Left colon (tissue), 2 donors: Measurements from ENCODE around the gene SGMS1. TPM values are rescaled to one million over a fixed set of nuclear protein-coding genes. Genes with fewer than 3 reads are reported as not detected.
"Not testable (repeated sequence)": the region's sequence is repeated elsewhere in the genome, so short reads cannot be mapped to it uniquely, and the experiment has no call there.

Experiments used
- ATAC-seq: fragments of 200-7000 bp; cut with Tn5 transposase; one replicate; pipeline ENCODE4 v1.9.1; 2020; ENCODE audit warnings: mild to moderate bottlenecking, moderate library complexity
- DNase-seq, 2 donors: peaks; one replicate each; pipeline ENCODE4 v3.0.0-alpha.2; 2020
- intact Hi-C, 2 donors: fragments of 100-400 bp; cut with DNase I in 1 of 2; cut with micrococcal nuclease in 1 of 2; formaldehyde crosslinking; loops; one replicate each; pipeline versions ENCODE4 v1.11.2 to v1.14.0; 2022; cut with DNase I, micrococcal nuclease
- long read RNA-seq: library from polyadenylated mRNA; unstranded; transcript quantifications from one replicate; pipeline ENCODE4 v2.0.0, GENCODE V29; 2021
- total RNA-seq, 2 donors: library from RNA; stranded (reverse); fragmentation: NEBNext Ultra II Directional; extraction: Animal tissue kit (Norgen Biotek cat#: 25700); gene quantifications; one replicate each; pipeline ENCODE4 v1.2.1, GENCODE V29; 2021
- donor health status: DM: no; HTN: no; CAD: no.
- donor health status: DM: yes; HTN: yes; CAD: no.

The SGMS1 gene
- 10 to 100 TPM; 17.8 to 20.8 TPM for total RNA-seq
- long read RNA-seq, transcript SGMS1-202 (11 exons, 3,744 nt): major isoform, 11 of 26 reads
- long read RNA-seq, partial matches to known transcripts: 5 of 26 reads
- long read RNA-seq, other reads (novel, unspliced or antisense): 10 of 26 reads

DNA sequence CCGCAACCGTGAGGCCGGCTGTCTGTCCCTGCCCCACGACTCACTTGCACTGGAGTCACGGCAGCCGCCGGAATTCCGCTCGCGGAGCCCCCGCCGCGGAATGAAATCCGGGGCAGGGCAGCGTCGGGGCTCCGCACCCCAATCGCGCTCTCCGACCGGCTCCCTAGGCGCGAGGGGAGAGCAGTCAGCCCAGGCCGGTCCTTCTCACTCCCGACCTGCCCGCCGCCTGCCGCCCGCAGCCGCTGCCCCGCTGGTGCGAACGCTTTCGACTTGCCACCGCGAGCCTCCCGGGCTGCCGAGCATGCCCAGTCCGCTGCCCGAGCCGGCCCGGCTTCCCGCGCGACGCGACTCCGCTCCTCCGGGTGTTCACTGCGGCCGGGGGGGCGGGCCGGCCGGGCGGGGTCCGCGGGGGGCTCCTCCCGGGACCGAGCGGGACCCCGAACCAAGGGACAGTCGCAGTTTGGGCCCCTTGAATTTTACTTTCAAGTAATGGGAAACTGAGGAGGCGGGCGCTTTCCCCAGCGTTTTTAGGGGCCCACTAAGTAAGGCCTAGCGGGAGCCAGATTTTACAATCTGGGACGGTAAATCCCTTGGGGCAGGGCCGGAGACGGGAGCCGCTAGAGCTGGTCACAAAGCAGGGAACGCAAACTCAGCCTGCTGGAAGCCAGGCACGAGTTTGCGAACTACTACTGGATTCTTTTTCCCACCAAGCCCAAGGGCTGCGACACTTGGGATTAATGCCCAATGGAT lies at the start of gene SGMS1:
SGMS1 (minus strand) TSS at position 294 of the 750 bp plus-strand sequence. CDS start 279,842 bp downstream, outside the sequence.
- DNase-seq (peak; percentile 83 to 90), ATAC-seq (peak; percentile 67)
- intact Hi-C loops: loop anchor here in 1 of 2 donors (5.0 to 10.0 kb wide), 2 partner anchors 62 to 199 kb away; no protein-coding TSS in a partner anchor

DNA sequence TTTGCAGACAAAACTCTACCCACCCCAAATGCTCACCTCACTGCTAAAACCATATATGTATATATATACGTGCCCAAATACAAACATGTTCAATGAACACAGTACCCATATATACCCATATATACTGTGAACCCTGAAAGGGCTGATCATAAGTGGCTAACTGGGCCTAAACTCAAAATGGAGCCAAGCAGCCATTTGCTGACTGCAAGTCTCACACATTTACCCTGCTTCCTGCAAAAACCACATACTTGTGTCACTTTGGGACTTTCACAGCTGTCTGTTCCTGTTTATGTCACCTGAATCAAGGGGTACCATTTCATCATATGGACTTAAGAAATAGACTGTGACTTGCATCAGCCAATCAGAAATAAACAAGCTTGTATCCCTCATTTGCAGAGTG lies 48.4 kb upstream of the SGMS1 start:
- DNase-seq, intact Hi-C loops, ATAC-seq: not testable (repeated sequence)

DNA sequence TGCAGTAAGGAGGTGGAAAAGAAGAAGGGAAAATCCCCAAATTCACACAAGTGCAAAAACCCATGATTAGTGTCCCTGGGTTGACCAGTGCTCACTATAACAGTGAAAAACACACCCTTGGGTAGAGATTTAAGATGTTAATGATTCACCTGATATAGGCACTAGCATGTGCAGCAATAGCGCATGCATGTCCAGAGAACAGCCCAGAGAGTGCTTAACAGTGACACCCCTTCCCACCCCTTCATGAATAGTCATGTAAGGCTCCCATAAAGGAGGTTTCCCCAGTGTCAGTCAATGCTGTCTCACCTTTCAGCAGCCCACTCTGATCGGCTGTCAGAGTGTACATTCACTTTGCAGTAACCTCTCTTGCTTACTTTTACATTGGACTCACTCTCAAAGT lies 47.9 kb upstream of the SGMS1 start:
- intact Hi-C loops, DNase-seq: not testable (repeated sequence)
- ATAC-seq: peak; percentile 70

DNA sequence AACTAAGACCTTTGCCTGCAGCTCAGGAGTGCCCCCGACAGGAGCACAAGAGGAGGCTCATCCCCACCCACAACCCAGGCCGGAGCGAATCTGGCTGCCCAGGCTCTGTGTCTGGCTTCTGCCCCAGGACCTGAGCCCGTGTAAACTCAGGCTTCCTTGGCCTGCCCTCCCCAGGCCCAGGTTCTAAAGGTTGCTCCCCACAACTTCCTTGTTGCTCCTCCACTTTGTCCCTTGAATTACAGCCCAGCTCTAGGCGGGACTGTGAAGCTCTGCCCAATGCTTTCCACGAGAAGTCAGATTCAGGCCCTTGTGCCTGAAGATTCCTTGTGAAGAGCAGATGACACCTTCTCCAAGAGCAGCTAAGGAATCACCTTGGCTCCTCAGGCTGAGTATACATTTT lies 46.2 kb upstream of the SGMS1 start:
- DNase-seq, intact Hi-C loops: not testable (repeated sequence)
- peak; percentile 82 for ATAC-seq

DNA sequence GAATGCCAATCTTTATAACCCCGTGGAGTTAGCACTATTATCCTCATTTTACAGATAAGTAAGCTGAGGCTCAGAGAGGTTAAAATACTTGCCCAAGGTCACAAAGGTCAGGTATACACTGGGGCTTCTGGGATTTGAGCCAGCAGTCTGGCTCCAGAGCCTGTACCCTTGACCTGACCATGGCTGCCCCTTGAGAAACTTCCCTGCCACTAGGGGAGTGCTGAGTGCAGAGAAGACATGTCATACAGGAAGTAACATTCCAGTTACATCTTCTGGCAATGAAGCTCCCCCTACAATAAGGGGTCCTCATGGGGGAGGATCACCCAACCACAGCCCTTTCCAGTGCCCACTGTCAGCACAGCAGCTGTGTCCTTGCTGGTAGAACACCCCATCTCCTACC lies 43.6 kb upstream of the SGMS1 start:
- ATAC-seq, intact Hi-C loops, DNase-seq: not testable (repeated sequence)

DNA sequence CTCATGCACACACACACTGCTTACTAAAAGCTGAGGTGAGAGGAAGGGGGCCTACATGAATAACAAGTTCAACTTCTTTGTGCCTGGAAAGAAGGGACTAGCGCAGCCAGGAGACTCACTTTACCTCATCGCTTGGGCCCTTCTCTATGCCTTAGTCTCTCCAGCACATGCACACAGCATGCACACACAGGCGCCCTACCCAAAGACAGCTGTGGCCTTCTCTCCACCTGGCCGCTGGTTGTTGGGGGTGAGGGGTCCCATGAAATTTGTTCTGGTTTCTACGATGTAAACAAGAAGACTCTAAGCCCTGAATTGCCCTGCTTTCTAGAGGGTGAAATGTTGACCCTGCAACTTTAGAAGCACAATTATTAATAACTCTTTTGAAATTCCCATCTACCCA lies 38.7 kb upstream of the SGMS1 start:
- ATAC-seq, DNase-seq, intact Hi-C loops: not testable (repeated sequence)

DNA sequence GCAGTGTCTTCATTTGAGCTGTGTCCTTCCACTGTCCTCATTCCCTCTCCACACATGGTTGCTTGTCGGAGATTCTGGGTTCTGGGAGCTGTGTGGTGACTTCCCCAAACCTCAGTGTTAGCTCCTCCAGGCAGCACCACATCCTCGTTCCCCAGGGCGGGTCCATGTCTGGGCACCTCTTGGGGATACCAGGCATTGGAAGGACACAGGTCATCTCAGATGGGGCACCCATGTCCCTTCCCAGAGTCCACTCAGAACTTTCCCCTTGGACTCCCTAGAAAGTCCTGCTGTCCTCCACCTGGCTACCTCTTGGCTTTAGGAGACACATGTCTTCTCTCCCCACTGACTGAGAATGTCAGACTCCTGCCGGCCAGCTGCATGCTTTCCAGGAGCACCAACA lies 37.8 kb upstream of the SGMS1 start:
- DNase-seq, ATAC-seq, intact Hi-C loops: not testable (repeated sequence)

DNA sequence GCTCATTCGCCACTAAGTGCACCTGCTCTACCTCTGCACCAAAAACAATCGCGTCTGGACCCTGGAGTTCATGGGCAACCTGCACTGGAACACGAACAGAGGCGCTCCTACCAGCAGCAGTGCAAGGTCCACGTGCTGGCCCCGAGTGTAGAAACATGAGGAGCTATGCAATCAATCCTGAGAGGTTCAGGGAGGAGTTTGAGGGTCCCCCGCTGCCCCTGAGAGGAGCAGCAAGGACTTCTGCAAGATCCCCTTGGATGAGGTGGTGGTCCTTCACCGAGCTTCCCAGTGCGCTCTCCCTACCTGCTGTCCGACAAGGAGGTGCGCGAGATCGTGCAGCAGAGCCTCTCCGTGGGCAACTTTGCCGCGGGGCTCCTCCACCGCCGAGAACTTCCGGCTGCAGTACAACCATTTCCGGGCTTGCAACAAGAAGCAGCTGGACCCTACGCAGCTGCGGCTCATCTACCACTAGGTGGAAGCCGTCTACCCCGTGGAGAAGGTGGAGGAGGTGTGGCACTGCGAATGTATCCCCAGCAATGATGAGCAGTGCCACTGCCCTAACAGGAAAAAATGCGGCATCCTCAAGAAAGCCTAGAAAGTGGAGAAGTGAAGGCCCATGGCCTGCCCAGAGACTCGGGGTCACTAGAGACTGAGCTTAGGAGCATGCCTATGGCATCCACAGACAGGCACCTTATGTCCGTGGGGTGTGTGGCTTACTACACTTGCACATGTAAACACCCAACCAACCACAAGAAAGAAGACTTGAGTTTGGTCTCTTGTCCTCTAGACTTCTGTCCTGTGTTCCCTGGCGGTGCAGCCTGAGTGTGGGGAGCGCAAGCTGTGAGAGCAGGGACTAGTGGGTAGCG lies 36.3 kb upstream of the SGMS1 start:
- intact Hi-C loops: not testable (repeated sequence)

DNA sequence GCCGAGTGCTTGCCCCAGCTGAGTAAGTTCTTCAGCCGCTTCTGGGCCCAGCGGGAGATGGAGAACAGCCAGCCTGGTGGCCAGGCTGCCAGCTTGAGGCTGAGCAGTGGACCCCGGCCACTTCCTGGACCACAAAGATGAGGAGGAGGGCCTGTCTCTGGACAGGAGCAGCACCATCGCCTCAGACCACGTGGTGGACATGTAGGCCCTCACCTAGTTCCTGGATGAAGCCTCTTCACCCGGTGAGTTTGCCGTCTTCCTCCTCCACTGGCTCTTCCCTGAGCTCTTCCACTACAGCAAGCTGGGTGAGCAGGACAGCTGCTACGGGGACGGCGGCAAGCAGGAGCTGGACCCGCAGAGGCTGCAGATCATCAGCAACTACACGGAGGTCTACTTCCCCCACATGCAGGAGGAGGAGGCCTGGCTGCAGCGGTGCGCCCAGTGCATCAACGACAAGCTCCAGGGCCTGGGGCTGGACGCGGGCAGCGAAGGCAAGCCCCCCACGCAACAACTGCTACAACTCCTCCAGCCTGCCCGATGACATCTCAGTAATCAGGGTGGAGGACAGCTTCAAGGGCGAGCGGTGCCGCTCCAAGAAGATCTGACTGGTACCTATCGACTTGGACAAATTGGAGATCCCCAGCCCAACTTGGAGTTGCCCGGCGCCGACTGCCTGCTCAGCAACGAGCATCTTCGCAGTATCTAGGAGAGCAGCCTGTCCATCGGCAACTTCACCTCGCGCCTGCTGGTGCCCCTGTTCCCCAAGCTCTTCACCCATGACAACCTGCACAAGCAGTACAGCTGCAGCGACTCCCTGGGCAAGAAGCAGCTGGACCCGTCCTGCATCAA lies 35.5 kb upstream of the SGMS1 start:
- intact Hi-C loops: not testable (repeated sequence)

More for the DNA sequence above, 36.3 kb upstream of the SGMS1 start:
- ATAC-seq: peak; percentile 100
- peak; percentile 56 to 76 for DNase-seq

DNA sequence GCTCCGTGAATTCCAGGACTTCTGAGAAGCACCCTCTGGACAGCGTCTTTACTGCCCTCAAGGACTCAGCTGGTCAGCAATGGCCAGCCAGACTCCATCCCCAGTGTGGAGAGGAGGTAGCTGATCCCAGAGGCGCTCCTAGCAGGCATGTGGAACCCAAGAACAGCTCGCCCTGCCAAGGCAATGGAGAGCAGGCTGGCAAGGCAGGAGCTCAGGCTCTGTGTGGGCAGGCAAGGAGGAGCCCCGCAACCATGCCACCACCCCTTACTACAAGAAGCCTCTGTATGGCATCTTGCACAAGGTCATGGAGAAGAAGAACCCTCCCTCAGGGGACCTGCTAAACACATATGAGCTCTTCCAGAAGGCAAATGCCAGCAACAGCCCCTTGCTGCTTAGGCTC lies 34.4 kb upstream of the SGMS1 start:
- ATAC-seq (no peak), DNase-seq (no peak)
- intact Hi-C loops: no loop called here

More for the DNA sequence above, 35.5 kb upstream of the SGMS1 start:
- peak in 1 of 2 donors; percentile 14 for DNase-seq
- not testable (repeated sequence) for ATAC-seq

DNA sequence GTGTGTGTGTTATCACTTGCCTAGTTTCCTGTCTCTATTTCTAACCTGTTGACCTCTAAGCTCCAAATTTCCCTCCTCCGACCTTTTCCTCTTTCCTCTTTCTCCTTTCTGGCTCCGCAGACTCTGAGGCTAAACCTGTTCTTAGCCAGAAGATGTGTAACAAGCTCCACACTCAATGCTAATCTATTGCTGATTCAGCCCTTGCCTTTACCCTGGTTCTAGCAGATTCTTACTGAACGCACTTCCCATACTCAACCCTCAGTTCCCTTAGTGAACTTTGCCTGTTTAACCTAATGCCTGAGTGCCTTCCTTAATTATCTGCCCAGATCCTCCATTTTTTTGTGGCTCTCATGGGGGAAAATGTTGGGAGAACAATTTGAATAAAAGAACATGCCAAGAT lies 30.0 kb upstream of the SGMS1 start:
- ATAC-seq: no peak
- DNase-seq: no peak
- intact Hi-C loops: no loop called here

DNA sequence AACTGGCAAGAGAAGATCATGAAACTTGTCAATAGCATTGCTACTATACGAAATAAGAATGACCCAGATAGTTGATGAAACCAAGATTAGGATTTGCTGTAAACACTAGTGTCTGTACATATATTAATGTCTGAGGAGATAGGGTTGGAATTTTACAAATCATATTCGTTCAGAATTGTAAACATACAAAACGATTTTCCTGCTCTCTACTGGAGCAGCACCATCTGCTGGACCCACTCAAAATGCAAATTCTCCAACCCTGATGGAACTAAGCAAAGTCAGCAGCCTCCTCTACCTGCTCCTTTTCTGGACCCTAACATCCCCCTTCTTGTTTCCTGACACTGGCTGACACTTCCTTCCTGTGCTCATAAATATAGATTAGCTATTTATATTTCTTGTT lies 29.4 kb upstream of the SGMS1 start:
- ATAC-seq: peak; percentile 59
- DNase-seq: no peak
- intact Hi-C loops: no loop called here

DNA sequence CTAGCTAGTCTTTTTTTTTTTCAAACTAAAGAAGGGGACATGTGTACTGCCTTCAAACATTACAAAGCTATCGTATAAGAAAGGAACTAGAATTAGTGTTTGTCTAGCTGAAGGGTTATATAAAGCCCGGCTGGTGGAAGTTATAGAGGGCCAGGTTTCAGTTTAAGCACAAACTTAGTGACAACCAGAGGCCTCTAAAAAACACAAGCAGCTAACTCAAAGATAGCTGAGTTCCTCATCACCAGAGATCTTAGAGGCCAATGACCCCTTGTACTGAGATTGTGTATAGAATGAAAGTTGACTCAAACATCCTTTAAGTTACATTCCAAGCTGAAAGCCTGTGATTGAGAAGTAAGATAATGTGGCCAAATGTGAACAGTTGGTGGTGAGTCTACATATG lies 28.1 kb upstream of the SGMS1 start:
- DNase-seq (no peak), ATAC-seq (no peak)
- intact Hi-C loops: no loop called here

DNA sequence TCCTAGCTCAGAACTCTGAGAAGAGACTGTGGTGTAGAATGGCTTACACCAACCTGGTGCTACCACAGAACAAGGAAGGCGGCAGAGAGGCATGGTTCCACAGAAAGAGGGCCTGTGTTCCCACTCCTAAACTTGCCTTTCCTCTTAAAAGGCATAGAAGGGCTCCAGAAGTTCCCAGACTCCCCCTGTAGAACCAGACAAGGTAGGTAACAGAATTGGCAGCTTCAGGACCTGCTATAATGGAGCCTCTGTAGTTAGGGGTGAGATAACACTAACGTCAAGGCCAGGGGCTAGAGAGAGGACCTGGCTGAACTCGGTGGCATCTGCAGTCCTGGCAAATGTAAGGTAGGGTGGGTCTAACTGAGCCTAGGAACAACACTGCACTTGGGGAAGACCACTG lies 26.7 kb upstream of the SGMS1 start:
- no peak for ATAC-seq
- DNase-seq: no peak
- intact Hi-C loops: no loop called here

DNA sequence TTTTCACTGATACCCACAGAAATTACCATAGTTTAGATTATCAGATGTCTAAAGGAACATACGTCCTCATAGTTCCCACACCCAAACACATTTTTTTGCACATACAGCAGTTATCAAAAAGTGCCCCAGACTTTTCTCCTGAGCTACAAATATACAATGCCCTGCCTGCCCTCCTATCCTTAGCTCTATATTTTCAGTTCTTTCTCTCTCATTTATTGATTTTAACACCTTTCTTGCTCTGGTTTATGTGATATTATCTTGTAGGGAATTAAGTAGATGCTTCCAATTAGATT lies 25.1 kb upstream of the SGMS1 start:
- intact Hi-C loops: no loop called here
- DNase-seq: no peak
- no peak for ATAC-seq

DNA sequence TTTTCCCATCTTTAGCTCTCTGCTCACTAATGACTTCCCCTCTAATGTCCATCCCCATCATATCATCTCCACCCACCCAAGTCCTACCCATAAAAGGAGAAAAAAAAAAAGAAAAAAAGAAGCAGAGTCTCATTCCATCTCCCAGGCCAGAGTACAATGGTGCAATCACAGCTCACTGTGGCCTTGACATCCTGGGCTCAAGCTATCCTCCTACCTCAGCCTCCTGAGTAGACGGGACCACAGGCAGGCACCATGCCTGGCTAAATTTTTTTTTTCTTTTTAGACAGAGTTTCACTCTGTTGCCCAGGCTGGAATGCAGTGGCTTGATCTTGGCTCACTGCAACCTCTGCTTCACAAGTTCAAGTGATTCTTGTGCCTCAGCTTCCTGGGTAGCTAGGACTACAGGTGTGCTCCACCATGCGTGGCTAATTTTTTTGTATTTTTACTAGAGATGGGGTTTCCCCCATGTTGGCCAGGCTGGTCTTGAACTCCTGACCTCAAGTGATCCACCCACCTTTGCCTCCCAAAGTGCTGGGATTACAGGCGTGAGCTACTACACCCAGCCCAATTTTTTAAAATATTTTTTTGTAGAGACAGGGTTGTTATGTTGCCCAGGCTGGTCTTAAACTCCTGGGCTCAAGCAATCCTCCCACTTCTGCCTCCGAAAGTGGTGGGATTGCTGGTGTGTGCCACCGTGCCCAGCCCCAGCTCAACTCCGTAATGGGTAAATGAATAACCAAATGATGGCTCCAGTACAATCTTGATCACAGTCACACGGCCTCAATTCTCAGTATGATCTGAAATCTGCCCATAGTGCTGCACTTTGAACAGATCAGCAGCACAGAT lies 24.6 kb upstream of the SGMS1 start:
- DNase-seq (no peak), ATAC-seq (peak; percentile 81)
- intact Hi-C loops: no loop called here

DNA sequence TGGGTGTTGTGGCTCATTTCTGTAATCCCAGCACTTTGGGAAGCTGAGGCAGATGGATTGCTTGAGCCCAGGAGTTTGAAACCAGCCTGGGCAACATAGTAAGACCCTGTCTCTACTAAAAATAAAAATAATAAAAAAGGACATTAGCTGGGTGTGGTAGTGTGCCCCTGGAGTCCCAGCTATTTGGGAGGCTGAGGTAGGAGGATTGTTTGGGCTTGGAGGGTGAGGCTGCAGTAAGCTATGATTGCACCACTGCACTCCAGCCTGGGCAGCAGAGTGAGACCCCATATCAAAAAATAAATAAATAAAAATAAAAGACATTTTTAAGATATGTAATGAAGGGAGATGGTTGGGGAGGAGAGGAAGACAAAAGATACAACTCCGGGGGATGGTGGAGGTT lies 23.6 kb upstream of the SGMS1 start:
- intact Hi-C loops, DNase-seq, ATAC-seq: not testable (repeated sequence)

DNA sequence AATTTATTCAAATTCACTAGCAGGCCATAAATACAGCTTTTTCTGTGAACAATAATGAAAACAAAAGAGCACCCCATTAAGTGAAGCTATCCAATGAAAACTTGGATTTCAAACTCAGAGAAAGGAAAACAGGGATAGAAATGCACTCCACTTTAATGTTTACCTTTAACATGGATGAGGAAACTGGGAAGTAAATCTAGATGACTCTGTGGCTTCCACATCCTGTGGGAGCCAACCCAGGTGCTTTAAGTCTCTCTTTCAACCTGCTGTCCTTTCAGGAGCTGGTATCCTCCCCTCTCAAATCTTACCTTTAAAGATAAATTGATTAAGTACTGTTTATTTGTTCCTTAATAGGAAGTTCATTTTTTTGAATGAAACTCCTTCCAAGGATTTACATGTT lies 21.5 kb upstream of the SGMS1 start:
- DNase-seq (no peak), ATAC-seq (no peak)
- intact Hi-C loops: no loop called here
